Neural progenitor cell (in vitro differentiated cells): ENCODE measurements around the gene LRRC32. TPM values are rescaled to one million over a fixed set of nuclear protein-coding genes. Genes with fewer than 3 reads are reported as not detected.

Experiments used
- DNase-seq: peaks from one replicate; pipeline ENCODE4 v3.0.0-alpha.2; 2016; ENCODE audit warnings: low spot score
- H2AFZ ChIP-seq: fragments of 200-600 bp; sonication (generic); replicated peaks from 2 replicates; pipeline ENCODE4 v1.6.1; 2016; ENCODE audit warnings: antibody characterized with exemption
- H3F3A ChIP-seq: fragments of 200-600 bp; sonication (generic); 2 replicates; pipeline ENCODE4 v1.6.1; 2016; ENCODE audit warnings: antibody characterized with exemption, low read depth
- H3K27ac ChIP-seq: fragments of 200-600 bp; sonication (generic); 2 replicates; pipeline ENCODE4 v1.5.1; 2016; ENCODE audit warnings: mild to moderate bottlenecking
- H3K27me3 ChIP-seq: fragments of 200-600 bp; sonication (generic); 2 replicates; pipeline ENCODE4 v1.6.1; 2016; ENCODE audit warnings: mild to moderate bottlenecking, moderate library complexity
- H3K36me3 ChIP-seq: fragments of 200-600 bp; sonication (generic); 2 replicates; pipeline ENCODE4 v1.5.1; 2016
- H3K4me1 ChIP-seq: fragments of 200-600 bp; sonication (generic); 2 replicates; pipeline ENCODE4 v1.6.1; 2016; ENCODE audit warnings: mixed run types
- H3K4me2 ChIP-seq: fragments of 200-600 bp; sonication (generic); 2 replicates; pipeline ENCODE4 v1.6.1; 2016
- H3K4me3 ChIP-seq: fragments of 200-600 bp; sonication (generic); 2 replicates; pipeline ENCODE4 v1.5.1; 2016
- H3K79me2 ChIP-seq: fragments of 200-600 bp; sonication (generic); 2 replicates; pipeline ENCODE4 v1.6.1; 2016; ENCODE audit warnings: low read depth
- H3K9ac ChIP-seq: fragments of 200-600 bp; sonication (generic); 2 replicates; pipeline ENCODE4 v1.6.1; 2016
- H3K9me3 ChIP-seq: fragments of 200-600 bp; sonication (generic); 2 replicates; pipeline ENCODE4 v1.5.1; 2016; ENCODE audit warnings: low read depth
- H4K20me1 ChIP-seq: fragments of 200-600 bp; sonication (generic); 2 replicates; pipeline ENCODE4 v1.6.1; 2016; ENCODE audit warnings: low read depth
- H3K27ac Mint-ChIP-seq: 3 replicates; pipeline ENCODE4 v1.8.0; 2021; ENCODE audit warnings: mixed read lengths
- H3K27me3 Mint-ChIP-seq: 2 replicates; pipeline ENCODE4 v1.8.0; 2022; ENCODE audit warnings: low read depth, mild to moderate bottlenecking, inconsistent platforms, moderate library complexity, mixed read lengths; ENCODE audit not compliant: insufficient read depth
- H3K36me3 Mint-ChIP-seq: 3 replicates; pipeline ENCODE4 v1.8.0; 2021; ENCODE audit warnings: mixed read lengths
- H3K4me1 Mint-ChIP-seq: 3 replicates; pipeline ENCODE4 v1.8.0; 2021; ENCODE audit warnings: mixed read lengths
- H3K4me3 Mint-ChIP-seq: 3 replicates; pipeline ENCODE4 v1.8.0; 2021; ENCODE audit warnings: mild to moderate bottlenecking, moderate library complexity, mixed read lengths
- H3K9me3 Mint-ChIP-seq: 3 replicates; pipeline ENCODE4 v1.8.0; 2020; ENCODE audit warnings: mixed read lengths
- CTCF ChIP-seq: fragments of 200-600 bp; sonication (generic); IDR thresholded peaks from 2 replicates; pipeline ENCODE4 v1.5.1; 2017; ENCODE audit warnings: antibody characterized with exemption, mild to moderate bottlenecking
- EZH2 ChIP-seq: fragments of 200-600 bp; sonication (generic); IDR thresholded peaks from 2 replicates; pipeline ENCODE4 v1.6.1; 2017; ENCODE audit warnings: antibody characterized with exemption, mild to moderate bottlenecking, moderate library complexity
- EZH2phosphoT487 ChIP-seq: fragments of 200-600 bp; sonication (generic); IDR thresholded peaks from 2 replicates; pipeline ENCODE4 v1.6.1; 2017; ENCODE audit warnings: antibody characterized with exemption
- total RNA-seq: library from RNA; depleted of rRNA; stranded (reverse); fragments of >200 nt; gene quantifications from 2 replicates; pipeline ENCODE4 v1.2.3, GENCODE V29; 2015; ENCODE audit warnings: low replicate concordance

Gene LRRC32
- total RNA-seq, 1 donor from 2014 or later = 0.21 TPM

- Histone ChIP-seq H3K36me3 (no peaks in the 10 kb centered on the region), H3K27me3 (no peaks in the 10 kb centered on the region), H3K9me3 (no peaks in the 10 kb centered on the region), H3K4me1 (peaks cover 7% of the 10 kb centered on the region), H3K27ac (no peak overlapping the region), H3F3A (no peaks in the 10 kb centered on the region), H4K20me1 (no peaks in the 10 kb centered on the region), H3K9ac (no peak overlapping the region), H3K4me3 (no peak overlapping the region), H3K4me2 (no peak overlapping the region), H2AFZ (no peak overlapping the region), H3K79me2 (no peaks in the 10 kb centered on the region)
- Mint-ChIP-seq H3K4me1 (peaks cover 8% of the 10 kb centered on the region), H3K27me3 (peaks cover 2% of the 10 kb centered on the region), H3K4me3 (no peak overlapping the region), H3K36me3 (no peaks in the 10 kb centered on the region), H3K9me3 (no peaks in the 10 kb centered on the region), H3K27ac (peak overlapping the region; percentile 2)
- no peak for TF ChIP-seq EZH2
- no peak for DNase-seq
Observed at GRCh38 chr11:76637491-76638269, 32.9 kb downstream of the LRRC32 start.

GRCh38 chr11:76636826-76637460 is 33.6 kb downstream of the LRRC32 start:
- Histone ChIP-seq H3K4me1 (peaks cover 7% of the 10 kb centered on the region), H3K36me3 (no peaks in the 10 kb centered on the region), H4K20me1 (no peaks in the 10 kb centered on the region), H3K4me3 (no peak overlapping the region), H3K4me2 (no peak overlapping the region), H3K9me3 (no peaks in the 10 kb centered on the region), H2AFZ (no peak overlapping the region), H3F3A (no peaks in the 10 kb centered on the region), H3K27me3 (no peaks in the 10 kb centered on the region), H3K27ac (no peak overlapping the region), H3K9ac (no peak overlapping the region), H3K79me2 (no peaks in the 10 kb centered on the region)
- no peaks in the 10 kb centered on the region for H3K9me3 Mint-ChIP-seq
- no peak for TF ChIP-seq EZH2
- TF ChIP-seq CTCF = no peak
- TF ChIP-seq EZH2phosphoT487 = no peak
- peaks cover 8% of the 10 kb centered on the region for H3K4me1 Mint-ChIP-seq
- H3K27me3 Mint-ChIP-seq = peaks cover 2% of the 10 kb centered on the region
- no peak for DNase-seq
- no peak overlapping the region for H3K27ac Mint-ChIP-seq
- H3K4me3 Mint-ChIP-seq = no peak overlapping the region
- H3K36me3 Mint-ChIP-seq = no peaks in the 10 kb centered on the region

- no peak overlapping the region for H3K4me2 ChIP-seq
- H3K79me2 ChIP-seq = no peaks in the 10 kb centered on the region
- DNase-seq = no peak
- no peaks in the 10 kb centered on the region for H3K27me3 ChIP-seq
- H4K20me1 ChIP-seq = no peaks in the 10 kb centered on the region
- H3F3A ChIP-seq = no peaks in the 10 kb centered on the region
- TF ChIP-seq EZH2 (no peak), EZH2phosphoT487 (no peak), CTCF (no peak)
- H3K27ac ChIP-seq = no peak overlapping the region
- Mint-ChIP-seq H3K9me3 (no peaks in the 10 kb centered on the region), H3K36me3 (no peaks in the 10 kb centered on the region), H3K27ac (no peak overlapping the region), H3K4me1 (peaks cover 8% of the 10 kb centered on the region), H3K4me3 (no peak overlapping the region), H3K27me3 (peaks cover 2% of the 10 kb centered on the region)
- peaks cover 7% of the 10 kb centered on the region for H3K4me1 ChIP-seq
- H2AFZ ChIP-seq = no peak overlapping the region
- no peak overlapping the region for H3K9ac ChIP-seq
- H3K9me3 ChIP-seq = no peaks in the 10 kb centered on the region
- no peaks in the 10 kb centered on the region for H3K36me3 ChIP-seq
- no peak overlapping the region for H3K4me3 ChIP-seq
Observed at GRCh38 chr11:76635991-76636738, 34.4 kb downstream of the LRRC32 start.
